Measurements from ENCODE around the gene ZCCHC14.
"Not testable (repeated sequence)": the region's sequence is repeated elsewhere in the genome, so short reads cannot be mapped to it uniquely, and the experiment has no call there.

Gene ZCCHC14

DNA sequence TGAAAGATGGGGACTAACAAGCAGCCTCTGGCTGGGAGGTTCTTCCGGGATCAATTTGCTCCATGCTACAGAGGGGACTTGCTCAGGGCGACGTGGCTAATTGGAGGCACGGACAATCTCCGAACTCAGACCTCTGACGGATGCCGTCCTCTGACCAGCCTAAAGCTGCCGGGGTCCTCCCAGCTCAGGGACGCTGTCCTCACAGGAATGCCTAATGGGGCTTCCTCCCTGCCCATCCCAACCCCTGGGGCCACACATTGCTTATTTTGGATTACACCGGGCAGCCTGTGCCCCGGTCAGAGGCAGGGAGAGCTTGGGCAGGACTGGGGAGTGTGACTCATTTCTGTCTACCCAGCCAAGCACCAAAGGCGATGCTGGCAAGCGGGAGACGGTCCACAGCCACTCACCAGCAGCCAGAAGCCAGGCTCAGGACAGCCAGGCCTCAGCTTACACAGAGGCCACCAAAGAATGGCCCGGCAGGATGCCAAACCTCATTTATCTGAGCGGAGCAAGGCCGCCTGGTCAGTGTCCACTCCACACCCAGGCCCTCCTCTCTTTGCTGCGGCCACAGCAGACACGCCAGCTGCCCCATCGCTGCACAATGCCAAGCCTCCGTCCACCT lies 25.7 kb upstream of the ZCCHC14 start:
- H3K27ac ChIP-seq, result not testable (repeated sequence)

DNA sequence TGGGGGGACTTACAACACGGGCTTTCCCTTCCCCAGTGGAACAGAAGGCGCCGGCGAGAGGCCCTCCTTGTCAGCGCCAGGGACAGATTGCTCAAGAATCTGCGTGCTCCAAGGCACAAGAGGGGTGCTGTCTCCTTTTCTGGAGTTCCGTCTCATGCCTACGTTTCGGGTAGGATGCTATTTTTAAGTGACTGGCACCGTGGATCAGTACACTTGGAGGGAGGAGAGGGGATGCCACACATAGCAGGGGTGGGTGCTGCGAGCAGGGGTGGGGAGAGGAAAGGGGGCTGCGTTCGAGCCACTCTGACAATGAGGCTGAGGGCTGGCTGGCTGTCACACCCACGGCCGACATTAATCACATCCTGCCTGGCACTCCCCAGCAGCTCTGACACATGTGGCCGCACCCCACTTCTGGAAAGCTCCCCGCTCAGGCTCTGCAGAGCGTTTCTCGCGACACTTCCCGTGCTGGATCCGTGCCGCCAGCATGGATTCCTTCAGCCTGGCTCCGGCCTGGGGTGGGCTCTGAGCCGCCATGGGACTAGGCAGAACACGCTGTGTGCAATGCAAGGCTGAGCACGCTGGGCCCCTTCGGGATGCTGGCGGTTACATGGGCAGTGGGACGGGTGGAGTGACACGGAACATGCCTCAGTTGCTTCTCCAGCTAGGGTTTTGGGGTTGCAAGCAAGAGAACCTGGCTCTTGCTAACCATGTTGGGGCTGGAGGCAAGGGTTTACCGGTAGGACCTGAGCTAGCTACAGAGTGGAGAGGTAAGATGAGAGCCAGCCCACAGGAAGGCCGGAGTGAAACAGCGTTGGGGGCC lies 25.0 kb upstream of the ZCCHC14 start:
- H3K27ac ChIP-seq, result not testable (repeated sequence)

DNA sequence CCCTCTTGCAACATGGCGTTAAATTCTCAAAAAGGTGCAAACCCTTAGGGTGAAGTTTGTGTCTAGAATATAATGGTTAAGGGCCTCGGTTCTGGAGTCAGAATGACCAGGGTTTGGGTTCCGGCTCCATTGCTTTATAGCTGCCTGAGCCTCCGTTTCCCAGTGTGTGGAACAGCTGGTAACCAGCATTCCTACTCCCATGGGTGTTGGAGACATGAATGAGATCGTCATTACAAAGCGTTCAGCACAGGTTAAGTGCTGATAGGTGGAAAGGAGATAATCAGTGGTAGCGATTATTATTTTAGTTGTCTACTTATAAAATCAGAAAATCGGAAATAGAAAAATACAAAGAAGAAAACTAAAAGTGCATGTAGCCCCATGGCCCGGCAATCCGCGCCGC lies 23.5 kb upstream of the ZCCHC14 start:
- no peak for TF ChIP-seq ZFX (IDR thresholded peaks at IDR 0.05)
- TF ChIP-seq, protein P1, sequence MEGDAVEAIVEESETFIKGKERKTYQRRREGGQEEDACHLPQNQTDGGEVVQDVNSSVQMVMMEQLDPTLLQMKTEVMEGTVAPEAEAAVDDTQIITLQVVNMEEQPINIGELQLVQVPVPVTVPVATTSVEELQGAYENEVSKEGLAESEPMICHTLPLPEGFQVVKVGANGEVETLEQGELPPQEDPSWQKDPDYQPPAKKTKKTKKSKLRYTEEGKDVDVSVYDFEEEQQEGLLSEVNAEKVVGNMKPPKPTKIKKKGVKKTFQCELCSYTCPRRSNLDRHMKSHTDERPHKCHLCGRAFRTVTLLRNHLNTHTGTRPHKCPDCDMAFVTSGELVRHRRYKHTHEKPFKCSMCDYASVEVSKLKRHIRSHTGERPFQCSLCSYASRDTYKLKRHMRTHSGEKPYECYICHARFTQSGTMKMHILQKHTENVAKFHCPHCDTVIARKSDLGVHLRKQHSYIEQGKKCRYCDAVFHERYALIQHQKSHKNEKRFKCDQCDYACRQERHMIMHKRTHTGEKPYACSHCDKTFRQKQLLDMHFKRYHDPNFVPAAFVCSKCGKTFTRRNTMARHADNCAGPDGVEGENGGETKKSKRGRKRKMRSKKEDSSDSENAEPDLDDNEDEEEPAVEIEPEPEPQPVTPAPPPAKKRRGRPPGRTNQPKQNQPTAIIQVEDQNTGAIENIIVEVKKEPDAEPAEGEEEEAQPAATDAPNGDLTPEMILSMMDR (conservative IDR thresholded peaks at IDR 0.05), result no peak
- H3K27ac ChIP-seq, result no peak overlapping the region

DNA sequence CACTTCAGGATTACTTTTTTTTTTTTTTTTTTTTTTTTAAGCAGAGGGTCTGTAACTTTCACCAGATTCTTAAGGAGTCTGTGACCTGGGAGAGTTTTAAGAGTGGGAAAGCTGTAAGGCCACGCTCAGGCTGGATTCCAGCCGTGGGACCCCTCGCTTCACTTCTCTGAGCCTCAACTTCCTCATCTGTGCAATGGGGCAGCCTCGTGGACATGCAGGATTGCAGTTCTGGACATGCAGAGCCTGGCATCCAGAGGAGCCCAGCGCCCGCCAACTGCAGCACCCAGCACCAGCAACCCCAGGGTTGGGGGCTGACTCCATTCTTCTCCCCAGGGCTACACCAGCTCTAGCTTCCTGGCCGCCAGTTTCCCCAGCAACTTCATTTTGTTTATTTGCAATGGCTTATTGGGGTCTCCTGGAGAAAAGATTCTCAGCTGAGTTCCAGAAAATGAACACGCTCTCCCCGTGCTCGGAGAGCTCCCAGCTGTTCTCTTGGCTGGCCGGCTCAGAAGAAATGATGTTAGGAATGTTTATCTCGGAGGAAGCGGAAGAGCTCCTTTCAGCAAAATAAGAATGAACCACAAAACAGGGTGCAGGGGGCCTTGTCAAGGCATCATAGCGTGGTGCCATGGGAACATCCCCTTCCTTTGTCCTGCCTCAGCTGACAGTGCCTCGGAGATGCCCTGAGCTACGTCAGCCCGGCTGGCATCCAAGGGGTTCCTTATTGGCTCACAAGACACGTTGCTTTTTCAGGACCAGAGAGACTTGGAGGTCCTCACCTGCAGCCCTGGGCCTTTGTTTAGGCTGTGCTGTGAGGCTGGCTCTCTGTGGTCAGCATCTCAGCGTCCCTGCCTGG lies 22.9 kb upstream of the ZCCHC14 start:
- TF ChIP-seq ZFX (IDR thresholded peaks at IDR 0.05), result no peak
- H3K27ac ChIP-seq, result no peak overlapping the region

DNA sequence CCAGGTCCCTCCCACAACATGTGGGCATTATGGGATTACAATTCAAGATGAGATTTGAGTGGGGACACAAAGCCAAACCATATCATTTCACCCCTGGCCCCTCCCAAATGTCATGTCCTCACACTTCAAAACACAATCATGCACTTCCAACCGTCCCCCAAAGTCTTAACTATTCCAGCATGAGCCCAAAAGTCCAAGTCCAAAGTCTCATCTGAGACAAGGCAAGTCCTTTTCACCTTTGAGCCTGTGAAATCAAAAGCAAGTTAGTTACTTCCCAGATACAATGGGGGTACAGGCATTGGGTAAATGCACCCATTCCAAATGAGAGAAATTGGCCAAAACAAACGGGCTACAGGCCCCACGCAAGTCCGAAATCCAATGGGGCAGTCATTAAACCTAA lies 17.0 kb upstream of the ZCCHC14 start:
- not testable (repeated sequence) for H3K27ac ChIP-seq

DNA sequence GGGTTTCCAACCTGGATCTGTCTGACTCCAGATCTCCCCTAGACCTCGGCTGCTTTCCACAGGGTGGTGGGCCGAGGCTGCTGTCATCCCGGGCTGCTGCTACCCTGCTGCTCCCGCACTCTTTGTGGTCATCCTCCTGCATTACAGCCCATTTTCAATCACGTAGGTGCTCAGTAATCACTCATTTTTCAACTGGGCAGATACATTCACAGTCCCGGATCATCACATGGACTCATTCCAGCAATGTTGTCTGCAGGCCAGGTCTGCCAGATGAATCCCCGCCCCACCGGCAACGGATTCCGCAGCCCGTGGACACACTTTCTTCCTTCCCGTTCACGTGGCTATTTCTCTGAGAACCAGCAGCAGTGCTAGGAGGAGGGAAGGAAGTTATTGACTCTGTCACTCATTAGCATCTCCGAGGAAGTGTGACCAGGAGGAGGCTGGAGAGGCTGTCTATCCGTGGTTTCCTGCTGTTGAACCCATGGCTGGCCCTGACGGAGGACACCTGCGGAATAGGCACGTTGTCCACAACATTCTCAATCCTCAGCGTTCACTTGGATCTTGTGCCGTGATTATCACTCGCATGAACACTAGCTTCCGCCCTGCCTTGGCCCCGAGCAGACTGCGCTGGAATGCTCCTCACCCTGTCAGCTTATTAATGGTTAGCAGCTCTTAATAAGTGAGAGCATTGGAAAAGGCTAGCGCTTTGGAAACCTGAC lies 14.7 kb upstream of the ZCCHC14 start:
- H3K27ac ChIP-seq, result no peak overlapping the region
- TF ChIP-seq, protein P1 (conservative IDR thresholded peaks at IDR 0.05), result no peak
- TF ChIP-seq ZFX (IDR thresholded peaks at IDR 0.05), result no peak

DNA sequence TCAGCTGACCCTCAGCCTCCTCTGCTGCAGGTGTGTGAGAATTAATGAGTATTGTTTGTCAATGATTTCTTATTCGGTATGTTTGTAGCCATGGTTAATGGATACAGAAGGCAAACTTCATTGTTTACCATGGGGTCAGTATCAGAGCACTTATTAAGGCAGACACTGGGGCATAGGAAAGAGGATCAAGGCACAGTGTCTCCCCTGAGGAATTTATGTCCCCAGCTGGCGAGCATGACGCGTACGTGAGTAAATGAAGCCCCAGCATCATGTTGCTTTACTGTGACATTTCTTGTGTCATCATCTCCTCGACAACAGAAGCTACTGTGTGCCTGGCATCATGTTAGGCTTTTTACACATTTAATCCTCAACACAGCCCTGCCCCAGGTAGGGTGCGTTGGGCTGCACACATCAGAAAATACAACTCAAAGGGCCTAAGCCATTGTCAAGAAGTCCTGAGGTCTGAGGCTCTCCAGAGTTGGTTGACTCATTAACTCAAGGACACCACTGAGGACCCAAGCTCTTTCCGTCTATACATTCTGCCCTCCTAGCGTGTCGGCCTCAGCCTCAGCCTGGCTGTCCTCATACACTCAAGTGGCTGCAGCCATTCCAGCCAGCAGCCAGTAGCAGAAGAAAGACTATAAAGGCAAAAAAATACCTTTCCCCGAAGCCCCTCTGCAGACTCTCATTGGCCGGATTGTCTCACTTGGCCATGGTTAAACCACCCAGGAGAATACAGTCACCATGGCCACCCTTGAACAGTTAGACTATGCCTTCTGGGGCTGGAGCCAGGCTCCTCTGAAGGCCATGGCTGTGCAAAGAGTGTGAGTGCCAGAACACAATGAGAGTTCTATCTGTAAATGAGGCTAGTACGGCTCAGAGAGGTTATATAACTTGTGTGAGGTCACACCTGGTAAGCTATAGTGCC lies 13.9 kb upstream of the ZCCHC14 start:
- TF ChIP-seq ZFX (IDR thresholded peaks at IDR 0.05), result no peak
- TF ChIP-seq, protein P1 (conservative IDR thresholded peaks at IDR 0.05), result no peak
- H3K27ac ChIP-seq, result no peak overlapping the region

DNA sequence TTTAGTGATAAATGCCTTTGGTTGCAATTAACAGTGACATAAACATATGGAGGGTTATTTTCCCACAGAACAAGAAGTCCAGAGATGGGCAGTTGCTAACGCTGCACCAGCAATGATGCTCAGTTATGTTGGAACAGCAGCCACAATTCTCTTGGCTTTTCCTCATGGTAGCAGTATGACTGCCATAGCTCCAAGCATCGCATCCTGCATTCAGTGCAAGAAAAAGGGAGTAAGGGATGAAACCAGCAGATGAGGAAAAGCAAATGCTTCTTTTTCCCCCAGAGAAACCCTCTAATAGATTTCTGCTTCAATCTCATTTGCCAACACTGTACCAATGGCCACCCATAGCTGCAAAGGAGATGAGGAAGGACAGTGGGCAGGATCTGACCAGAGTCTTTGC lies 13.0 kb upstream of the ZCCHC14 start:
- TF ChIP-seq ZFX (IDR thresholded peaks at IDR 0.05), result no peak
- TF ChIP-seq, protein P1 (conservative IDR thresholded peaks at IDR 0.05), result no peak
- H3K27ac ChIP-seq, result no peak overlapping the region

DNA sequence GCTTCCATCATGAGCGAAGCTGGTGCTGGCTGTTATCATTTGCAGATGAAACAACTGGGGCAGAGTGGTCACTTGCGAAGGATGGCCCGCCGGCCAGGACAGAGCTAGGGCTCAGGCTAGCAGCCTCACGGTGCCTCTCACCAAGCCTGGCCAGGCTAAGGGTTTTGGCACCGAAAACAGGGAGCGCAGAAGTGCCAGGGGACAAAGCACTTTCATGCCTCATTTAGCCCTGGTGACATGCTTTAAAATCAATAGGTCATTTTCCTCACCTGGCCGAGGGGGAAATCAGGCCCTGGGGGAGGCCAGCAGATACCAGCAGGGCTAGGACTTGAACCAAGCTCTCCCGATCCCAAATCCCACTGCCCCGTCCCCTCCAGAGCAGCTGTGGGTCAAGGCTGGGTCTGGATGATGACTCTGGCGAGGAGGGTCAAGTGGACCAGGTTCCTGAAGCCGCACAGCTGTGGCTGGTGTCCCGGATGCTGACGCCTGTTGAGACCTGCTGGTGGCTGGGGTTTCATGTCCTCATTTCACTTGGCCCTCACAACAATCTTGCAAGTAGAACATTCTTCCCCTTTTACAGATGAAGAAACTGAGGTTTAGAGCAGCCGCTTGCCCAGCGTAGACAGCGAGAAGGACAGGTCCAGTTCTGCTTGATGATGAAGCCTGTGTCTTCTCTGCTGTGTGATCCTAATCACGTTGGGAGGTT lies 10.6 kb upstream of the ZCCHC14 start:
- H3K27ac ChIP-seq, result not testable (repeated sequence)
